ENCODE results near the gene MTRFR.

DNA sequence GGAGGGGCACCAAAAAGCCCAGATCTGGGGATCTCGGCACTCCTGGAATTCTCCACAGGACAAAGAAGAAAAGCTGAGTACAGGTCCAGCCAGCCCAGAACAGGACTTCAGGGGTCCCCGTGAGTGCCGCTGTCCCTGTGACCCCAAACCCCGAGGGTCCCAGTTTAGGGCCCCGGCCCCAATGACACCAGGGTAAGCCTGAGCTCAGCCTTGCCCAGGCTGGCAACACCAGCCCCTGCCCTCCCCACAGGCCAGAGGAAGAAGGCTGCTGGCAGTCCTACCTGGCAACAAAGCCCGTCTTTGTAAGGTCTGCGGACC, 36.6 kb downstream of the MTRFR start:
- TF ChIP-seq CTCF (IDR thresholded peaks at IDR 0.05) (no peak), GATA2 (CRISPR knock-in tag; IDR thresholded peaks at IDR 0.05) (no peak), FOXM1 (IDR thresholded peaks at IDR 0.05; ENCODE audit: low read depth) (no peak), RXRA (IDR thresholded peaks at IDR 0.05; ENCODE audit: borderline replicate concordance, low read depth) (no peak), SMC3 (IDR thresholded peaks at IDR 0.05; ENCODE audit: low read depth, low read length) (no peak)
